Upper lobe of left lung (tissue), 4 donors: ENCODE data around the gene HOXA4.

Experiments
- EP300 ChIP-seq, 4 donors: sonication (generic); formaldehyde crosslinking; IDR thresholded peaks; one replicate each; pipeline ENCODE4 v1.5.1; 2017; ENCODE audit warnings: antibody characterized with exemption in 4 of 4, control low read depth in 2 of 4
- POLR2A ChIP-seq, 4 donors: fragments of 450-650 bp; IDR thresholded peaks; one replicate each; pipeline ENCODE4 v1.5.1; 2016 to 2017; ENCODE audit warnings: antibody characterized with exemption in 4 of 4, mild to moderate bottlenecking in 2 of 4
- POLR2AphosphoS5 ChIP-seq, 2 donors: sonication (generic); formaldehyde crosslinking; IDR thresholded peaks; one replicate each; pipeline ENCODE4 v1.5.1; 2017; ENCODE audit warnings: antibody characterized with exemption in 2 of 2
- TF ChIP-seq, protein P1 (sequence below), 6 experiments: fragments of 450-650 bp in 4 of 6; fragments of 200-600 bp in 2 of 6; sonication (generic) in 2 of 6; IDR thresholded peaks; one replicate each; pipeline ENCODE4 v1.5.1; 2016 to 2019; ENCODE audit warnings: antibody characterized with exemption in 6 of 6

DNA sequence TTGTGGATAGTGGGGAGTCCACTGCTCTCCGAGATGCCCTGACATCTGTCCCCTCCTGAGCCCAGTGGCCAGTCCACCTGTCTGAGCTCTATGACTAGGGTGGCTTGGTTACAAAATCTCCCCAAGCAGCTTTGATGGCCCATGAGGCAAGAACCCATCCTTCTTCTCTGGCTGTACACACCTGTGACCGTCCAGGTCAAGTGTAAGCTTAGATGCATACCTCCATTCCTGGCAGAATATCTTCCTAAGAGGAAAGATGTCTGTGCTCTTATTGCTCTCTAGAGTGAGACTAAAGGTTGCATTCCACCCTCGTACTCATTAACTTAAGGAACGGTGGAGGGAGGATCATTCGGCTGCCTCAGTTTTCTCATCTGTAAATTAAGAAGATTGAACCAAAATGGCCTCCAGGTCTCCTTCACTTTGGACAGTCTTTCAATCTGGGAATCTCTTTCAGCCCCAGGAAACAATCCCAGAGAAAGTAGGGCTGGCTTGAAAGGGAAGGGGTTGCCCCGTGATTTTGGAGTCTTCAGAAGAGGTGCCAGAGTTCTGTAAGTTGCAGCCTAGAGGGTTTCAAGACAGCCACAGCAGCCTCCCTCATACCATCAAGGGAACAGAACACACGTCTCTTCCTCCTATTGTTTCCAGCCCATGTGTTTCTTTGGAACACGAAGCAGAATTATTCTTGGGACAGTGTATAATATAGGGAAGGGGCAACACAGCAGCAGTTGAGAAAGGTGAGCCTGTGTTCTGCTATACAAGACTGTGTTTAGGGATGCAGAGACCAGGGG lies 5.5 kb downstream of the HOXA4 start:
- TF ChIP-seq, protein P1, sequence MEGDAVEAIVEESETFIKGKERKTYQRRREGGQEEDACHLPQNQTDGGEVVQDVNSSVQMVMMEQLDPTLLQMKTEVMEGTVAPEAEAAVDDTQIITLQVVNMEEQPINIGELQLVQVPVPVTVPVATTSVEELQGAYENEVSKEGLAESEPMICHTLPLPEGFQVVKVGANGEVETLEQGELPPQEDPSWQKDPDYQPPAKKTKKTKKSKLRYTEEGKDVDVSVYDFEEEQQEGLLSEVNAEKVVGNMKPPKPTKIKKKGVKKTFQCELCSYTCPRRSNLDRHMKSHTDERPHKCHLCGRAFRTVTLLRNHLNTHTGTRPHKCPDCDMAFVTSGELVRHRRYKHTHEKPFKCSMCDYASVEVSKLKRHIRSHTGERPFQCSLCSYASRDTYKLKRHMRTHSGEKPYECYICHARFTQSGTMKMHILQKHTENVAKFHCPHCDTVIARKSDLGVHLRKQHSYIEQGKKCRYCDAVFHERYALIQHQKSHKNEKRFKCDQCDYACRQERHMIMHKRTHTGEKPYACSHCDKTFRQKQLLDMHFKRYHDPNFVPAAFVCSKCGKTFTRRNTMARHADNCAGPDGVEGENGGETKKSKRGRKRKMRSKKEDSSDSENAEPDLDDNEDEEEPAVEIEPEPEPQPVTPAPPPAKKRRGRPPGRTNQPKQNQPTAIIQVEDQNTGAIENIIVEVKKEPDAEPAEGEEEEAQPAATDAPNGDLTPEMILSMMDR (IDR thresholded peaks at IDR 0.05): no peak
- TF ChIP-seq POLR2A (IDR thresholded peaks at IDR 0.05) (no peak), POLR2AphosphoS5 (IDR thresholded peaks at IDR 0.05) (no peak), EP300 (IDR thresholded peaks at IDR 0.05) (no peak)
